OCI-LY1 (cell line): ENCODE results near the gene CTNNBL1.
A peak's percentile ranks its signal among the peaks of the same experiment; 100 is the strongest.

Source experiments
- H2AFZ ChIP-seq: fragments of 200-600 bp; sonication (generic), shearing (Covaris generic); 2 replicates; pipeline ENCODE4 v1.6.0; 2014; ENCODE audit warnings: antibody characterized with exemption, mild to moderate bottlenecking, low read length
- H3F3A ChIP-seq: fragments of 200-600 bp; sonication (generic), shearing (Covaris generic); 2 replicates; pipeline ENCODE4 v1.6.0; 2014; ENCODE audit warnings: mild to moderate bottlenecking, antibody characterized with exemption, low read length, moderate library complexity; ENCODE audit not compliant: insufficient read depth
- H3K27ac ChIP-seq: fragments of 200-600 bp; sonication (generic); 2 replicates; pipeline ENCODE4 v1.5.1; 2014; ENCODE audit warnings: low read length, mixed run types, mild to moderate bottlenecking, low read depth; ENCODE audit not compliant: poor library complexity, severe bottlenecking
- H3K27me3 ChIP-seq: fragments of 200-600 bp; sonication (generic); 2 replicates; pipeline ENCODE4 v1.6.0; 2014; ENCODE audit warnings: antibody characterized with exemption, mild to moderate bottlenecking, low read length, moderate library complexity; ENCODE audit not compliant: insufficient read depth
- H3K36me3 ChIP-seq: fragments of 200-600 bp; sonication (generic); 2 replicates; pipeline ENCODE4 v1.6.1; 2014; ENCODE audit warnings: mild to moderate bottlenecking, antibody characterized with exemption, low read length, moderate library complexity, mixed read lengths; ENCODE audit not compliant: insufficient read depth
- H3K4me1 ChIP-seq: fragments of 200-600 bp; sonication (generic); 2 replicates; pipeline ENCODE4 v1.5.1; 2014; ENCODE audit warnings: mild to moderate bottlenecking, low read length, moderate library complexity; ENCODE audit not compliant: insufficient read depth, severe bottlenecking
- H3K4me2 ChIP-seq: fragments of 200-600 bp; sonication (generic), shearing (Covaris generic); 2 replicates; pipeline ENCODE4 v1.6.1; 2014; ENCODE audit warnings: low read length
- H3K4me3 ChIP-seq: fragments of 200-600 bp; sonication (generic); 2 replicates; pipeline ENCODE4 v1.5.1; 2014; ENCODE audit warnings: low read length, low read depth, mild to moderate bottlenecking, mixed read lengths; ENCODE audit not compliant: poor library complexity, severe bottlenecking
- H3K79me2 ChIP-seq: fragments of 200-600 bp; shearing (Covaris generic); 2 replicates; pipeline ENCODE4 v1.6.1; 2016; ENCODE audit warnings: mixed run types, low read length, mixed read lengths; ENCODE audit not compliant: insufficient read depth
- H3K9ac ChIP-seq: fragments of 200-600 bp; sonication (generic), shearing (Covaris generic); 2 replicates; pipeline ENCODE4 v1.6.1; 2014; ENCODE audit warnings: mild to moderate bottlenecking, low read length, mixed read lengths
- H3K9me2 ChIP-seq: fragments of 200-600 bp; sonication (generic), shearing (Covaris generic); 2 replicates; pipeline ENCODE4 v1.6.1; 2014; ENCODE audit warnings: low read depth, mild to moderate bottlenecking, low read length, mixed read lengths
- H3K9me3 ChIP-seq: fragments of 200-600 bp; shearing (Covaris generic); 2 replicates; pipeline ENCODE4 v1.6.1; 2014; ENCODE audit warnings: low read length, mixed read lengths
- H4K20me1 ChIP-seq: fragments of 200-600 bp; sonication (generic), shearing (Covaris generic); 2 replicates; pipeline ENCODE4 v1.6.0; 2016; ENCODE audit warnings: mild to moderate bottlenecking, low read length; ENCODE audit not compliant: insufficient read depth
- EZH2 ChIP-seq: fragments of 200-600 bp; sonication (generic), shearing (Covaris generic); IDR thresholded peaks from 2 replicates; pipeline ENCODE4 v1.8.0; 2017; ENCODE audit warnings: borderline replicate concordance, mixed run types, mild to moderate bottlenecking, antibody characterized with exemption, low read length, moderate library complexity, mixed read lengths
- TF ChIP-seq, protein P1 (sequence below): fragments of 200-600 bp; sonication (generic), shearing (Covaris generic); IDR thresholded peaks from 2 replicates; pipeline ENCODE4 v1.5.1; 2017; ENCODE audit warnings: mild to moderate bottlenecking, antibody characterized with exemption, low read length, moderate library complexity, mixed read lengths

The CTNNBL1 gene

GRCh38 chr20:37801921-37802320 is 108.1 kb downstream of the CTNNBL1 start:
- H4K20me1 ChIP-seq, result no peaks in the 10 kb centered on the region
- H3K4me1 ChIP-seq, result peaks cover 61% of the 10 kb centered on the region
- peaks cover 25% of the 10 kb centered on the region; the same call in 1 of the 2 replicates for H3K36me3 ChIP-seq
- H3K9me2 ChIP-seq, result no peaks in the 10 kb centered on the region
- no peaks in the 10 kb centered on the region for H3K9me3 ChIP-seq
- TF ChIP-seq EZH2, result no peak
- TF ChIP-seq, protein P1, sequence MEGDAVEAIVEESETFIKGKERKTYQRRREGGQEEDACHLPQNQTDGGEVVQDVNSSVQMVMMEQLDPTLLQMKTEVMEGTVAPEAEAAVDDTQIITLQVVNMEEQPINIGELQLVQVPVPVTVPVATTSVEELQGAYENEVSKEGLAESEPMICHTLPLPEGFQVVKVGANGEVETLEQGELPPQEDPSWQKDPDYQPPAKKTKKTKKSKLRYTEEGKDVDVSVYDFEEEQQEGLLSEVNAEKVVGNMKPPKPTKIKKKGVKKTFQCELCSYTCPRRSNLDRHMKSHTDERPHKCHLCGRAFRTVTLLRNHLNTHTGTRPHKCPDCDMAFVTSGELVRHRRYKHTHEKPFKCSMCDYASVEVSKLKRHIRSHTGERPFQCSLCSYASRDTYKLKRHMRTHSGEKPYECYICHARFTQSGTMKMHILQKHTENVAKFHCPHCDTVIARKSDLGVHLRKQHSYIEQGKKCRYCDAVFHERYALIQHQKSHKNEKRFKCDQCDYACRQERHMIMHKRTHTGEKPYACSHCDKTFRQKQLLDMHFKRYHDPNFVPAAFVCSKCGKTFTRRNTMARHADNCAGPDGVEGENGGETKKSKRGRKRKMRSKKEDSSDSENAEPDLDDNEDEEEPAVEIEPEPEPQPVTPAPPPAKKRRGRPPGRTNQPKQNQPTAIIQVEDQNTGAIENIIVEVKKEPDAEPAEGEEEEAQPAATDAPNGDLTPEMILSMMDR, result no peak
- H3K4me3 ChIP-seq, result no peak overlapping the region
- no peaks in the 10 kb centered on the region for H3K27me3 ChIP-seq
- H3K4me2 ChIP-seq, result no peak overlapping the region
- H3K9ac ChIP-seq, result no peak overlapping the region
- no peaks in the 10 kb centered on the region for H3F3A ChIP-seq
- H3K27ac ChIP-seq, result peak overlapping the region; percentile 25
- H3K79me2 ChIP-seq, result no peaks in the 10 kb centered on the region
- no peak overlapping the region for H2AFZ ChIP-seq

- no peak overlapping the region for H2AFZ ChIP-seq
Measured at GRCh38 chr20:37803438-37804307, 109.8 kb downstream of the CTNNBL1 start.

DNA sequence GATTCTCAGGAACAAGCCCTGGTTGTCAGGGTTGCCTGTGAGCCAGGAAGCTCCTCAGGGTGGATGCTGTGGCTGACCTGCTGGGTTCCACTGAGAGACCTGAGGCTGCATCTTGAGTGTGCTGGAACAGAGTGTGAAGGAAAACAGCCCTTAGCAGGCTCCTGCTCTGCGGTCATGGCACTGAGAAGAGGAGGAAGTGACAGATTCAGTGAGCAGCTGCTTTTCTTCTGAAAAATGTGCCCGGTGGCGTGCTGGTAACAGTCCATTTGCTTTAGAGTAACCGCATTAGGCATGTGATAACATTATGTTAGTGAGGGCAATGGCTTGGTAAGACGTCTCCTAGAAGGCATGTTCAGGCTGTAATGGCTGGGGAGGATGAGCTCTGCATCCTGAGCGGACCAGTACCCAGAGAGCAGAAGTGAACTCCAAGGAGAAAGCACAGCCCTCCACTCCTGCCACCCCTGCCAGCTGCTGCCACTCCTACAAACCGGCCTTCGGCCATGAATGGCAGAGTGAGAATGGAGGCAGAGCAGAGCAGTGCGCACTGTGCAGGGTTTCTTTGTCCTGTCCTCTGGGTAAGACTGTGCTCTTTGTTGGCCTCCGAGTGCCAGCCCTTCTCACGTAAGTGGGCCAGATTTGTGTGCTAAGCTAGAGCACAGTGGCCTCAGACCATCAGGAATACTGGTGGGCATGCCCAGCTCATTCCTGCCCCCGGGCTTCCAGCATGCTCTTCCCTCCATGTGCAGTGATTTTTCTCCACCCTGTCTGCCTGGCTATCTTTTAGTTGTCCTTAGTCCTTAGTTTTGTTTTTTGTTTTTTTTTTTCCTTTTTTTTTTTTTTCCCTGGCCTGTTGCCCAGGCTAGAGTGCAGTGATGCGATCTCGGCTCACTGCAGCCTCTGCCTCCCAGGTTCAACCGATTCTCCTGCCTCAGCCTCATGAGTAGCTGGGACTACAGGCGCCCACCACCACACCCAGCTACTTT is 111.0 kb downstream of the CTNNBL1 start:
- no peaks in the 10 kb centered on the region for H3F3A ChIP-seq
- H3K79me2 ChIP-seq, result no peaks in the 10 kb centered on the region
- no peak overlapping the region for H2AFZ ChIP-seq
- H3K4me1 ChIP-seq, result peaks cover 70% of the 10 kb centered on the region
- peak overlapping the region; percentile 99 for H3K27ac ChIP-seq
- peaks cover 33% of the 10 kb centered on the region; the same call in 1 of the 2 replicates for H3K36me3 ChIP-seq
- H3K4me3 ChIP-seq, result peak overlapping the region; percentile 26
- H3K9me2 ChIP-seq, result no peaks in the 10 kb centered on the region
- no peaks in the 10 kb centered on the region for H4K20me1 ChIP-seq
- no peaks in the 10 kb centered on the region for H3K27me3 ChIP-seq
- TF ChIP-seq EZH2, result no peak
- TF ChIP-seq, protein P1, result no peak
- H3K9ac ChIP-seq, result peak overlapping the region; percentile 72
- H3K4me2 ChIP-seq, result peak overlapping the region; percentile 70
- no peaks in the 10 kb centered on the region for H3K9me3 ChIP-seq

More at GRCh38 chr20:37803438-37804307, 109.8 kb downstream of the CTNNBL1 start:
- peaks cover 28% of the 10 kb centered on the region; the same call in 1 of the 2 replicates for H3K36me3 ChIP-seq
- H3F3A ChIP-seq, result no peaks in the 10 kb centered on the region
- no peaks in the 10 kb centered on the region for H3K79me2 ChIP-seq
- no peaks in the 10 kb centered on the region for H3K27me3 ChIP-seq
- H3K4me3 ChIP-seq, result peak overlapping the region; percentile 26
- no peaks in the 10 kb centered on the region for H3K9me2 ChIP-seq
- peak overlapping the region; percentile 70 for H3K4me2 ChIP-seq
- TF ChIP-seq, protein P1, result no peak
- peak overlapping the region; percentile 99 for H3K27ac ChIP-seq
- H3K4me1 ChIP-seq, result peaks cover 70% of the 10 kb centered on the region
- H3K9me3 ChIP-seq, result no peaks in the 10 kb centered on the region
- no peaks in the 10 kb centered on the region for H4K20me1 ChIP-seq
- peak overlapping the region; percentile 72 for H3K9ac ChIP-seq
